Activated CD8-positive, alpha-beta memory T cell treated with anti-CD3 and anti-CD28 coated beads for 24 hours (primary cell): ENCODE results near the gene ITGA5.

Experiments used
- DNase-seq: peaks from one replicate; pipeline ENCODE4 v3.0.0-alpha.2; 2020

ITGA5 gene

GRCh38 chr12:54349679-54350078 lies 69.4 kb downstream of the ITGA5 start:
- no peak for DNase-seq

GRCh38 chr12:54349036-54349435 lies 70.0 kb downstream of the ITGA5 start:
- no peak for DNase-seq
